HUES6 (cell line): ENCODE measurements around the gene BAZ2B.

Experiments used
- H3K27ac ChIP-seq: 2 replicates; pipeline ENCODE4 v1.7.0; 2013; ENCODE audit warnings: low read depth, mild to moderate bottlenecking, low read length, inconsistent platforms
- H3K27me3 ChIP-seq: 2 replicates; pipeline ENCODE4 v1.6.1; 2013; ENCODE audit warnings: low read length; ENCODE audit not compliant: control insufficient read depth, insufficient read depth
- H3K36me3 ChIP-seq: 2 replicates; pipeline ENCODE4 v1.6.1; 2013; ENCODE audit warnings: low read length; ENCODE audit not compliant: control insufficient read depth, insufficient read depth
- H3K4me1 ChIP-seq: 2 replicates; pipeline ENCODE4 v1.6.1; 2013; ENCODE audit warnings: low read length; ENCODE audit not compliant: control insufficient read depth, insufficient read depth
- H3K4me3 ChIP-seq: 2 replicates; pipeline ENCODE4 v1.5.1; 2013; ENCODE audit warnings: low read depth, low read length
- H3K9ac ChIP-seq: one replicate; pipeline ENCODE4 v1.6.1; 2013; ENCODE audit warnings: mild to moderate bottlenecking, low read length
- H3K9me3 ChIP-seq: 2 replicates; pipeline ENCODE4 v1.6.1; 2013; ENCODE audit warnings: low read depth, low read length; ENCODE audit not compliant: control insufficient read depth, insufficient read depth

Gene BAZ2B

DNA sequence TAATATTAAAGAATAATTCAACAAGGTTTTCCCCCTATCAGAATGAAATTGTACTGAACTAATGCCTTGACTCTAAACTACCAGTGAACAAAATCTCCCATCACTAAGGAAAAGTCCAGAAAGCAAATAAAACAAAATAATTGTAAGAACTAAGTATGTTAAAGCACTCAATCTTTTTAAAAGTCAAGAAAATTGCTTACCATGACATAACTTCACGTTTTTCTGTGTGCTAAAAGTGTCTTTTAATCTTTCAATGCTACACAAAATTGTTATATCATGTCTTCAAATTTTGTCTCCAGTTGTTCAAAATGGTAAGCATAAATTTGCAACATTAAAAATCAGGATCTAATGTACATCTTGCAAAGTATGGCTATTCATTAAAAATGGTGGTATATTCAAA is 156.1 kb downstream of the BAZ2B start:
- Histone ChIP-seq H3K9ac (no peak overlapping the region), H3K27me3 (no peaks in the 10 kb centered on the region)

DNA sequence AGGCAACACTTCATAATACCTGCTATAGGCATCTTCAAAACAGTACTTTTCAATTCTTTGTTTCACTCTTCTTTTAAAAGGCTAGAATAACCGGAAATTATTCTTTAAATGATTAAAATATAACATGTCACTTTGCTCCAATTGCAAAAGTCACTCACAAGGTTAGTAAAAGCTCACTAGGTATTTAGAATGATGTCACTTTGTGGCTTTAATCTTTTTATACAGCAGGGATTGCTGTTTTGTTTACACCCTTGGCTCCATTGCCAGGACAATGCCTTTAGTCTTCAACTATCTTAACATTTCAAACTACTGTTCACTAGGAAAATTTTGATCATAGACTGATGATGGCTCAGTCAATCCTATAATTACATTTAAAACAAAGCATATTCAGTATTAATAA is 157.1 kb downstream of the BAZ2B start:
- Histone ChIP-seq H3K27me3 (no peaks in the 10 kb centered on the region), H3K36me3 (no peaks in the 10 kb centered on the region; the same call in 1 of the 2 replicates), H3K9ac (no peak overlapping the region), H3K4me1 (no peaks in the 10 kb centered on the region), H3K9me3 (no peaks in the 10 kb centered on the region), H3K27ac (no peak overlapping the region), H3K4me3 (no peak overlapping the region)

More for the DNA sequence above, 156.1 kb downstream of the BAZ2B start:
- Histone ChIP-seq H3K27ac (no peak overlapping the region), H3K9me3 (no peaks in the 10 kb centered on the region), H3K4me1 (no peaks in the 10 kb centered on the region), H3K4me3 (no peak overlapping the region), H3K36me3 (no peaks in the 10 kb centered on the region; the same call in 1 of the 2 replicates)

DNA sequence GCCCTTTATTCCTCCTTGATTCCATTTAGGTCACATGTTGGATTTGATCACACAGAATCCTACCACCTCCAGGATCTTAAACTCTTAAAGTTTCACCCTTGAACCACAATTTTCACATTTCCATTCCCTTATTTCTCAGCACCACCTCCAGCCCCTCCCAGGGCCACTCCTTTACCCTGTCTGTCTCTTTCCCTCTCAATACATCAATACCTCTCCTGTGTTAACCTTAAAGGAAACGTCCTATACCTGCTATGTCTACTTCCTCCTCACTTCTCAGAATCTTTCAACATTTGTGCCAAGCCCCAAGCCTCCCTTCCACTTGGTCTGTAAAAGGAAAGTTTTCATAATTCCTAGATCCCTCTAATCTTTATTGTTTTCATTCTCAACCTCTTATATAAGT is 158.8 kb downstream of the BAZ2B start:
- no peaks in the 10 kb centered on the region for H3K4me1 ChIP-seq
- no peaks in the 10 kb centered on the region for H3K36me3 ChIP-seq
- no peaks in the 10 kb centered on the region for H3K27me3 ChIP-seq
- no peak overlapping the region for H3K27ac ChIP-seq
- no peak overlapping the region for H3K9ac ChIP-seq
- no peaks in the 10 kb centered on the region for H3K9me3 ChIP-seq
- H3K4me3 ChIP-seq, result no peak overlapping the region

DNA sequence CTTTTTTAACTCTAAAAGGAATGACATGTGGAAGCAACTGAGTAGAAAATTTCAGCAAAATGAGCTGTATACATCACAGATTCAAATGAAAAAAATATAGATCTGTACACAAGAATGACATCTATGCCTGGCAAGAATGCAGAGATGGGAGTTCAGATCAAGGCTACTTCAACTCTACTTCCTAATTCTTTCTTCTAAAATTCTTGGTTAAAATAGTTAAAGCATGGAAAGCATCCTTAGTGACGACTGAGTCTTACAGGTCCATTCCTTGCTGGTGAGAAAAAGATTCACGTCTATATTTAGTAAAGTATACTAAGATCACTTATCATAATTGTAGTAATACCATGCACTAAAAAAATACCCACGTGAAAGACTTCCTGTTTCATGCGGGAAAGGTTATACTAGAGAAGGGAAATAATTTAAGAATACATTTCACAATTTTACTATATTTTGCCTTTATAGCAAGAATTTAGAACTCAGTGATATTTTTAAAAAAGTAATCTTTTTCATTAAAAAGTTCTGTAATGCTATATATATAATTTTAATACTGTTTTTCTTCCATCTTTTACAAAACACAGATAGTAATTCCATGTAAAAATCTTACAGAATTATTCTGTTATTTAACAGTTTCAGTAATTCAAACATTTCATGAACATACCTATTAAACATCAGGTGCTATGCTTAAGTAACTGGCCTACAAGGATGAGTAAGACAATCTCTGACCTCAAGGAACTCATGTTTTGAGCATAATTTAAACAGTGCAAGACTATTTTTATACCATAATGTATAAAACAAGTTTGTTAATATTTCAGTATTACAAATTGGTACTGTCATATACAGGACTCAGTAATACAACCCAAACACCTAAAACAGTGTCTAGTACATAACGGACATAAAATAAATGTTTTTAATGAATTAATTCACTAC is 159.6 kb downstream of the BAZ2B start:
- no peaks in the 10 kb centered on the region for H3K4me1 ChIP-seq
- no peaks in the 10 kb centered on the region for H3K27me3 ChIP-seq
- H3K36me3 ChIP-seq, result no peaks in the 10 kb centered on the region
- no peaks in the 10 kb centered on the region for H3K9me3 ChIP-seq
- no peak overlapping the region for H3K9ac ChIP-seq
- no peak overlapping the region for H3K4me3 ChIP-seq
- H3K27ac ChIP-seq, result no peak overlapping the region

DNA sequence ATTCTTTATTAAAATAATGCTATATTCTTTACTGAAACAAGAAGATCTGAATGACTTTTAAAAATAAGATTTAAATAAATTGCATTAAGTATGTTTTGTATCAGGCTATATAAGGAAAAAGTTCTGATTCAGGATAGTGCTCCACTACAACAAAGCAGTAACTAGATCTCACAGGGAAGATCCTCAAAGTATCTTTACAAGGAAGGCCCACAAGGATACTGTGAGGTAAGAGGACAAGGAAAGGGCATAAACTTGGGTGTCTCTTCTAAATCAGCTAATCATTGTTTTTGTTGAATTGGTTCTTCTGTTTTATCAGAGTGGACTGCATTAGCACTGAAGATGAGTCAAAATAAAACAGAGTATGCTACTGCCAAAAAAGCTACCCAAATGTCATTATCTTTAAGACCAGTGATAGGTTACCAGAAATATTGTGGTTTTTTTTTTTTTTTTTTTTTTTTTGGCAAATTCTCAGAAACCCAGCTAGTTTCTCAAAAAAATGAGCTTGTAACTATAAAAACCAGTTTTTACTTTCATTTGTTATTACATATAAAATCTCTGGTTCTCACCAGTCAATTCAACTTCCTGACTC is 160.9 kb downstream of the BAZ2B start:
- H3K27ac ChIP-seq, result no peak overlapping the region
- no peak overlapping the region for H3K4me3 ChIP-seq
- H3K36me3 ChIP-seq, result no peaks in the 10 kb centered on the region
- no peaks in the 10 kb centered on the region for H3K9me3 ChIP-seq
- H3K27me3 ChIP-seq, result no peaks in the 10 kb centered on the region
- no peak overlapping the region for H3K9ac ChIP-seq
- no peaks in the 10 kb centered on the region for H3K4me1 ChIP-seq

DNA sequence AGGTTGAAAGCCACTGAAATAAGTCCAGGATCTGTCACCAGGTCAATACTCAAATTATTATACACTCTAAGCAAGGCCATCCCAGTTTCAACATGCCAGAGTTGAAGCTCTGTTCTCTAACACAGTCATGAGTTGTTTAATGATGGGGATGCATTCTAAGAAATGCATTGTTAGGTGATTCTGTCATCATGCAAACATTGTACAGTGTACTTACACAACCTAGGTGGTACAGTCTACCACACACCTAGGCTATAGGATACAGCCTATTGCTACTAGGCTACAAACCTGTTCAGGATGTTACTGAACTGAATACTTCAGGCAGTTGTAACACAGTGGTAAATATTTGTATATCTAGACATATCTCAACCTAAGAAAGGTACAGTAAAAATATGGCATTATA is 162.2 kb downstream of the BAZ2B start:
- Histone ChIP-seq H3K27ac (no peak overlapping the region), H3K36me3 (no peaks in the 10 kb centered on the region), H3K9me3 (no peaks in the 10 kb centered on the region), H3K4me1 (no peaks in the 10 kb centered on the region), H3K9ac (no peak overlapping the region), H3K27me3 (no peaks in the 10 kb centered on the region), H3K4me3 (no peak overlapping the region)

DNA sequence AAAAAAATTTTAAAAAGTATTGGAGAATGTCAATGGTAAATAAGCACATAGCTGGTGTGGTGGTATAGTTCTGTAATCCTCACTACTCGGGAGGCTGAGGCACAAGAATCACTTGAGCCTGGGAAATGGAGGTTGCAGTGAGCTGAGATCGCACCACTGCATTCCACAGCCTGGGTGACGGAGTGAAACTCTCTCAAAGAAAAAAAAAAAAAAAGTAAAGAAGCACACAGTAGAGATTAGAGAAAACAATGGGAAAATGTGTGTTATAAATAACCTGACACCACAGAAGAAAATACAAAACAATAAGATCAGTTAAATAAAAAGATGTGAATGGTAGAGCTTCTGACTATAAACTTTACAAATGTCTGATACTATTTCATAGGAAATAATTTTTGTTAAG is 166.2 kb downstream of the BAZ2B start:
- Histone ChIP-seq H3K4me1 (peaks cover 14% of the 10 kb centered on the region; the same call in 1 of the 2 replicates), H3K27me3 (no peaks in the 10 kb centered on the region), H3K9ac (no peak overlapping the region), H3K9me3 (no peaks in the 10 kb centered on the region), H3K4me3 (no peak overlapping the region), H3K27ac (no peak overlapping the region), H3K36me3 (peaks cover 7% of the 10 kb centered on the region; the same call in 1 of the 2 replicates)

DNA sequence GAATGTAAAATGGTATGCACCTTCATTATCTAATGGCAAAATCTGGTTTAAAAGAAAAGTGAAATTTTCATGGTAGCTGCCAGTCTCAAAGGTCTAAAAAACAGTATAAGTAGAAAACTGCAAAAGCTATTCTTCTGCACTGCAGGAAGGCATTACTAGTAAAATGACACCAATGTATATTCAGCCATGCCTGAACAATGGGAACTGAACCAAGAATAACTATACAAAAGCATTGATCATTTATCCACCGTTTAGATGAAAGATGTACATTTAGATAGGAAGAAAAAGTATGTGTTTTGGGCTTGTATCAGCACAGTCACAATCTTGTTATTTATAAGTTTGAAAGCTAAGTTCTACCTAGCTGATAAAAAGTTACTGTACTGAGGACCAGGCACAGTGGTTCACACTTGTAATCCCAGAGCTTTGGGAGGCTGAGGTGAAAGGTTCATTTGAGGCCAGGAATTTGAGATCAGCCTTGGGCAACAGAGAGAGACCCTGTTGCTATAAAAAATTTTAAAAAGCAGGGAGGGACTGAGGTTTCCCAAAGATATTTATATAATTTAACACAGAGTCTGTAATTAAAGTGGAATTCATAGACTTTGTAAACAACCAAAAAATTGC is 166.7 kb downstream of the BAZ2B start:
- Histone ChIP-seq H3K36me3 (peaks cover 13% of the 10 kb centered on the region; the same call in 1 of the 2 replicates), H3K4me1 (peaks cover 14% of the 10 kb centered on the region; the same call in 1 of the 2 replicates), H3K27me3 (no peaks in the 10 kb centered on the region), H3K9me3 (no peaks in the 10 kb centered on the region), H3K9ac (no peak overlapping the region), H3K4me3 (no peak overlapping the region), H3K27ac (no peak overlapping the region)

DNA sequence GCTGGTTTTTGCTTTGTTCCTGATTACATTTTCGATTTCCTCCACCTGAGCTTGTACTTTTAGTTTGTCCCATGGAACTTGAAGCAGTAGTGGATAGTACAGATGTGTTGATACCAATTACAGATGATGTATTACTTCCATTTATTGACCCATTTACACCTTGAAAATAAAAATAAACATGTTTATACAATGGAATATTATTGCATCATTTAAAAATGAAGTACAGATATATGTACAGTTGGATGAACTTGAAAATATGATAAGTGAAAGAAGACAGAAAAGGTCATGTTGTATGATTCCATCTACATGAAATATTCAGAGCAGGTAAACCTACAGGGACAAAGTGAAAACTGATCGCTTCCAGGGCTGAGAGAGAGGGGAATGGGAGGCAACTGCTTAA is 169.5 kb downstream of the BAZ2B start:
- Histone ChIP-seq H3K9ac (no peak overlapping the region), H3K4me1 (peaks cover 14% of the 10 kb centered on the region; the same call in 1 of the 2 replicates), H3K27me3 (no peaks in the 10 kb centered on the region), H3K4me3 (no peak overlapping the region), H3K9me3 (no peaks in the 10 kb centered on the region), H3K27ac (no peak overlapping the region), H3K36me3 (peaks cover 22% of the 10 kb centered on the region; the same call in 1 of the 2 replicates)

DNA sequence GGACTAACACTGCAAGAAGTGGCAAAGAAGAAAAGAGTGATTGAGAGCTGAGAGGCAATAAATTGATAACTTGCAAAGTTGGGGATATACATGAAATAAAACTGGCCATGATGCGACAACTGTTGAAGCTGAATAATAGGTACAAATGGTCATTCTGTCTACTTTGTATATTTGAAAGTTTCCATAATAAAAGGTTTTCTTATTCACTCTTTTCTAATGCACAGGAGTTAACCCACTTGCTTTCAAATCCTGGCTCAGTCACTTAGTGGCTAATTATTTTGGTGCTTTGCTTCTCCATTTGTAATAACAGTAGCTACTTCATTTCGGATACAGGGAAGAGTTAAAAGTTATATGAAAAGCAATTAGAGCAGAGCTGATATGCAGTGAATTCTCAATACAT is 170.1 kb downstream of the BAZ2B start:
- H3K36me3 ChIP-seq, result peaks cover 22% of the 10 kb centered on the region; the same call in 1 of the 2 replicates
- H3K9ac ChIP-seq, result no peak overlapping the region
- no peaks in the 10 kb centered on the region for H3K9me3 ChIP-seq
- peaks cover 14% of the 10 kb centered on the region; the same call in 1 of the 2 replicates for H3K4me1 ChIP-seq
- no peak overlapping the region for H3K4me3 ChIP-seq
- H3K27me3 ChIP-seq, result no peaks in the 10 kb centered on the region
- no peak overlapping the region for H3K27ac ChIP-seq

DNA sequence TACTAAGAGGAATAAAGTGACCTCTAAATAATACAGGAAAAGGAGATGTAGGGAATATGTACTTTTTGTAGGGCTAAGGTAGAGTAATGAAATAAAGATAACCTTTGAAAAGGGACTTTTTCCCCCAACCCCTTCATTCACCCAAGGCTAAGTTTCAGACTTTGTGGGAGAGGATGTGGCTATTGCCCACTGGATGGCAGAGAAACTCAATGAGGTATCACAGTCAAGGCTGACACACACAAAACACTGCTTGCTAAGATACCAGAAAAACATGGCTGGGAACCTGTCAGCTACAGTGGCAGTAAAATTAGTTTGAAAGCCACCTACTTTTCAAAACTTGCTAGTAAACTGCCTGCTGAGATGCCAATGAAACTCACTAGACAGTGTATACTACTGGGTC is 171.0 kb downstream of the BAZ2B start:
- H3K4me3 ChIP-seq, result no peak overlapping the region
- H3K4me1 ChIP-seq, result peaks cover 14% of the 10 kb centered on the region; the same call in 1 of the 2 replicates
- peaks cover 22% of the 10 kb centered on the region; the same call in 1 of the 2 replicates for H3K36me3 ChIP-seq
- H3K27me3 ChIP-seq, result no peaks in the 10 kb centered on the region
- no peak overlapping the region for H3K9ac ChIP-seq
- H3K9me3 ChIP-seq, result no peaks in the 10 kb centered on the region
- H3K27ac ChIP-seq, result peak overlapping the region; percentile 4; the same call in 1 of the 2 replicates
